ENCODE data around the gene GDPD5.

Gene GDPD5

GRCh38 chr11:75471176-75471973 lies 54.4 kb downstream of the GDPD5 start:
- no peak for DNase-seq

GRCh38 chr11:75470476-75471080 lies 55.2 kb downstream of the GDPD5 start:
- no peak for DNase-seq

GRCh38 chr11:75469785-75470405 lies 55.8 kb downstream of the GDPD5 start:
- no peak for DNase-seq

- DNase-seq = no peak
Observed at GRCh38 chr11:75468534-75469340, 57.0 kb downstream of the GDPD5 start.

GRCh38 chr11:75467881-75468280 lies 57.9 kb downstream of the GDPD5 start:
- no peak for DNase-seq

GRCh38 chr11:75467311-75467710 lies 58.4 kb downstream of the GDPD5 start:
- no peak for DNase-seq

- no peak for DNase-seq
Observed at GRCh38 chr11:75465701-75466531, 59.8 kb downstream of the GDPD5 start.

- DNase-seq = no peak
Observed at GRCh38 chr11:75463106-75463774, 62.5 kb downstream of the GDPD5 start.

GRCh38 chr11:75462117-75462653 lies 63.6 kb downstream of the GDPD5 start:
- no peak for DNase-seq

- DNase-seq = no peak
Observed at GRCh38 chr11:75461151-75461550, 64.6 kb downstream of the GDPD5 start.

- DNase-seq = no peak
Observed at GRCh38 chr11:75456596-75457183, 69.1 kb downstream of the GDPD5 start.

GRCh38 chr11:75454987-75455386 lies 70.8 kb downstream of the GDPD5 start:
- DNase-seq = no peak

- DNase-seq = no peak
Observed at GRCh38 chr11:75453916-75454655, 71.7 kb downstream of the GDPD5 start.

- DNase-seq = peak in 1 of 5 donors; percentile 20
Observed at GRCh38 chr11:75450826-75451821, 74.6 kb downstream of the GDPD5 start.

- no peak for DNase-seq
Observed at GRCh38 chr11:75450236-75450635, 75.5 kb downstream of the GDPD5 start.

- no peak for DNase-seq
Observed at GRCh38 chr11:75449776-75450175, 76.0 kb downstream of the GDPD5 start.

GRCh38 chr11:75449271-75449670 lies 76.5 kb downstream of the GDPD5 start:
- no peak for DNase-seq

- DNase-seq = no peak
Observed at GRCh38 chr11:75447415-75447814, 78.3 kb downstream of the GDPD5 start.
